ENCODE measurements around the gene PLXNC1. TPM values are rescaled to one million over a fixed set of nuclear protein-coding genes. Genes with fewer than 3 reads are reported as not detected.

The PLXNC1 gene
- total and polyA plus RNA-seq, 8 donors, result 0.40 to 16.5 (median 2.6) TPM

- Histone ChIP-seq H3K27ac (no peak overlapping the region), H3K36me3 (no peaks in the 10 kb centered on the region), H3K4me3 (no peak overlapping the region), H3K27me3 (no peaks in the 10 kb centered on the region), H3K9me3 (no peaks in the 10 kb centered on the region), H3K4me1 (no peaks in the 10 kb centered on the region)
- no peak for DNase-seq
- no peak for TF ChIP-seq POLR2A (IDR thresholded peaks at IDR 0.05)
- no peak for TF ChIP-seq EP300 (IDR thresholded peaks at IDR 0.05)
- TF ChIP-seq, protein P1, sequence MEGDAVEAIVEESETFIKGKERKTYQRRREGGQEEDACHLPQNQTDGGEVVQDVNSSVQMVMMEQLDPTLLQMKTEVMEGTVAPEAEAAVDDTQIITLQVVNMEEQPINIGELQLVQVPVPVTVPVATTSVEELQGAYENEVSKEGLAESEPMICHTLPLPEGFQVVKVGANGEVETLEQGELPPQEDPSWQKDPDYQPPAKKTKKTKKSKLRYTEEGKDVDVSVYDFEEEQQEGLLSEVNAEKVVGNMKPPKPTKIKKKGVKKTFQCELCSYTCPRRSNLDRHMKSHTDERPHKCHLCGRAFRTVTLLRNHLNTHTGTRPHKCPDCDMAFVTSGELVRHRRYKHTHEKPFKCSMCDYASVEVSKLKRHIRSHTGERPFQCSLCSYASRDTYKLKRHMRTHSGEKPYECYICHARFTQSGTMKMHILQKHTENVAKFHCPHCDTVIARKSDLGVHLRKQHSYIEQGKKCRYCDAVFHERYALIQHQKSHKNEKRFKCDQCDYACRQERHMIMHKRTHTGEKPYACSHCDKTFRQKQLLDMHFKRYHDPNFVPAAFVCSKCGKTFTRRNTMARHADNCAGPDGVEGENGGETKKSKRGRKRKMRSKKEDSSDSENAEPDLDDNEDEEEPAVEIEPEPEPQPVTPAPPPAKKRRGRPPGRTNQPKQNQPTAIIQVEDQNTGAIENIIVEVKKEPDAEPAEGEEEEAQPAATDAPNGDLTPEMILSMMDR (IDR thresholded peaks at IDR 0.05), result no peak
- no peak for TF ChIP-seq POLR2AphosphoS5 (IDR thresholded peaks at IDR 0.05)
- WGBS, 5 donors, result 54 to 69% (median 67%) methylated on average over 7 of the region's 7 CpGs
- intact Hi-C loops (cut with DNase I; ENCODE audit: low total_unique reads), result no loop called here
These were observed 75.5 kb downstream of the PLXNC1 start for GRCh38 chr12:94223842-94224241.

DNA sequence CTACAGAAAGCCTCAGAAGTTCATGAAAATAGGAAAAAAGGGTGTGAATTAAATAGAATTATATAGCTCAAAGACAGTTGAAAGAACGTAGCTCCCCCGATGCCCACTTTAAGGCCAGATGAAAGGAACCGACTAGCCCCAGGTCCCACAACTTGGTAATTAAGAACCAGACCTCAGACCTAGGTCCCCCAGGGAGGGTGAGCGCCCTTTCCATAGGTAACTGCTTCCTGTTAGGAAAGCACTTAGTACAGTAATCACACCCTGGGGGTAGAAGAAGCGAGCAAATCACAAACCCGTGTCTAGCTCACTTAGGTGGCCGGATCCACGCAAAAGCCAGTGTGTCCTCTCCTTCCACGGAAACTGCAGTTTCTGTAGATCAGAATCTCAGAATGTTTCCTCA lies 77.1 kb downstream of the PLXNC1 start:
- no peaks in the 10 kb centered on the region for H3K27me3 ChIP-seq
- H3K9me3 ChIP-seq, result no peaks in the 10 kb centered on the region
- DNase-seq, result no peak
- no peaks in the 10 kb centered on the region for H3K36me3 ChIP-seq
- 89 to 96% (median 94%) methylated on average over 9 of the region's 9 CpGs for WGBS, 5 donors
- H3K4me1 ChIP-seq, result no peaks in the 10 kb centered on the region
- intact Hi-C loops (cut with DNase I; ENCODE audit: low total_unique reads), result no loop called here
- TF ChIP-seq, protein P1 (IDR thresholded peaks at IDR 0.05), result no peak
- TF ChIP-seq EP300 (IDR thresholded peaks at IDR 0.05) (no peak), POLR2A (IDR thresholded peaks at IDR 0.05) (no peak)
- H3K27ac ChIP-seq, result no peak overlapping the region
- no peak overlapping the region for H3K4me3 ChIP-seq

DNA sequence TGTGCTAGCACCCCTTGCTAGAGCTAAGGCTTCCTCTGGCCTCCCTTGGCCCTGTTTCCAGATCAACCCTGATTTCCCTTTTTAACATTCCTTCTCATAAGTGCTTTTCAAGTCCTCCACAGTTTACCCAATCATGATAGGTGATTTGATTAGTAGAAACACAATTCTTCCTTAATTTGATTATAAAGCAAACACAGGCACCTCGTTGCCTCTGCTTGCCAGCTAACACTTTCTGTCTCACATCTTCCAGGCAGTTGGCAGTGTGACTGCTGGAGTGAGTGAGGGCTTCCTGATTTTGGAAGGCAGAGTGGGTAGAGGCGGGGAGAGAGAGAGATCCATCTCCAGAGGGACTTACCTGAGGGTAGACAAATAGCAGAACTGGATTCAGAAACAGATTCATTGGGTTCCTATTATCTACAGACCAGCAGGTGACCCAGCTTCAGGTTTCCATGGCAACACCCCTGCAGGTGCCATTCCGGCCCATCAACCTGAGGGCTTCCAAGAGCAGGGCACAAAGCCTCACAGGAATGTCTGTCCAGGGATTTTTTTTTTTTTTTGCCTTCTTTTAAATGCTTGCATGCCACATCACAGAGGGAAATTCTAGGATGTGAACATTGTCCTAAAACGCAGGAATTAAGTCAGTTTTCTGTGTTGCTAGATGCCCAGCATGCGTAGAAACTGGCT lies 77.7 kb downstream of the PLXNC1 start:
- TF ChIP-seq, protein P1 (IDR thresholded peaks at IDR 0.05), result no peak
- TF ChIP-seq POLR2A (IDR thresholded peaks at IDR 0.05), result no peak
- no peak for TF ChIP-seq EP300 (IDR thresholded peaks at IDR 0.05)
- TF ChIP-seq POLR2AphosphoS5 (IDR thresholded peaks at IDR 0.05), result no peak
- no peak for DNase-seq
- intact Hi-C loops (cut with DNase I; ENCODE audit: low total_unique reads), result no loop called here
- H3K27me3 ChIP-seq, result no peaks in the 10 kb centered on the region
- WGBS, 5 donors, result 67 to 83% (median 78%) methylated on average over 5 of the region's 5 CpGs
- H3K36me3 ChIP-seq, result no peaks in the 10 kb centered on the region
- no peak overlapping the region for H3K27ac ChIP-seq
- H3K4me1 ChIP-seq, result no peaks in the 10 kb centered on the region
- no peak overlapping the region for H3K4me3 ChIP-seq
- no peaks in the 10 kb centered on the region for H3K9me3 ChIP-seq

- H3K4me1 ChIP-seq, result no peaks in the 10 kb centered on the region
- no peak overlapping the region for H3K4me3 ChIP-seq
- TF ChIP-seq POLR2A (IDR thresholded peaks at IDR 0.05) (no peak), POLR2AphosphoS5 (IDR thresholded peaks at IDR 0.05) (no peak), EP300 (IDR thresholded peaks at IDR 0.05) (no peak)
- TF ChIP-seq, protein P1 (IDR thresholded peaks at IDR 0.05), result no peak
- H3K27me3 ChIP-seq, result no peaks in the 10 kb centered on the region
- H3K27ac ChIP-seq, result no peak overlapping the region
- DNase-seq, result no peak
- intact Hi-C loops (cut with DNase I; ENCODE audit: low total_unique reads), result no loop called here
- no peaks in the 10 kb centered on the region for H3K36me3 ChIP-seq
- WGBS, 5 donors, result 88 to 96% (median 90%) methylated on average over 2 of the region's 2 CpGs
- no peaks in the 10 kb centered on the region for H3K9me3 ChIP-seq
These were observed 78.7 kb downstream of the PLXNC1 start for GRCh38 chr12:94227066-94227465.
